HepG2 (cell line): ENCODE data around the gene RNH1. TPM values are rescaled to one million over a fixed set of nuclear protein-coding genes. Genes with fewer than 3 reads are reported as not detected.

ENCODE experiments used
- ATM ChIP-seq: fragments of 450-650 bp; IDR thresholded peaks from 2 replicates; pipeline ENCODE4 v1.7.1; 2017; ENCODE audit warnings: mild to moderate bottlenecking, borderline replicate concordance
- CREM ChIP-seq, 2 experiments: sonication (generic) in 1 of 2; formaldehyde crosslinking in 1 of 2; IDR thresholded peaks; 2 replicates each; pipeline versions ENCODE4 v1.4.0 to v1.6.1; 2016 to 2020; ENCODE audit warnings: antibody characterized with exemption in 1 of 2, mild to moderate bottlenecking in 1 of 2, missing genetic modification reagents in 1 of 2
- CSRNP1 ChIP-seq: sonication (generic); formaldehyde crosslinking; IDR thresholded peaks from 2 replicates; pipeline ENCODE4 v1.8.1; 2023; ENCODE audit warnings: mild to moderate bottlenecking, missing genetic modification reagents
- ELF1 ChIP-seq: sonication (generic); formaldehyde crosslinking; IDR thresholded peaks from 2 replicates; pipeline ENCODE4 v1.4.0; 2020; ENCODE audit warnings: missing genetic modification reagents
- FOXJ3 ChIP-seq: sonication (generic); formaldehyde crosslinking; IDR thresholded peaks from 2 replicates; pipeline ENCODE4 v1.4.0; 2020; ENCODE audit warnings: missing genetic modification reagents, mild to moderate bottlenecking, borderline replicate concordance
- HNF4A ChIP-seq: sonication (generic); formaldehyde crosslinking; IDR thresholded peaks from 2 replicates; pipeline ENCODE4 v1.4.0; 2020; ENCODE audit warnings: missing genetic modification reagents
- JARID2 ChIP-seq: sonication (generic); formaldehyde crosslinking; IDR thresholded peaks from 2 replicates; pipeline ENCODE4 v1.8.1; 2023; ENCODE audit warnings: missing genetic modification reagents, inconsistent platforms; ENCODE audit not compliant: insufficient replicate concordance
- MED8 ChIP-seq: sonication (generic); formaldehyde crosslinking; IDR thresholded peaks from 2 replicates; pipeline ENCODE4 v1.8.1; 2023; ENCODE audit warnings: mild to moderate bottlenecking, missing genetic modification reagents; ENCODE audit not compliant: insufficient replicate concordance
- NCOA1 ChIP-seq: sonication (generic); formaldehyde crosslinking; IDR thresholded peaks from 2 replicates; pipeline ENCODE4 v1.9.0; 2021; ENCODE audit warnings: missing genetic modification reagents
- NR2F6 ChIP-seq, 2 experiments: IDR thresholded peaks; 2 replicates each; pipeline ENCODE4 v1.6.1; 2016; ENCODE audit warnings: antibody characterized with exemption in 1 of 2, mild to moderate bottlenecking in 1 of 2
- PHF8 ChIP-seq: sonication (generic); formaldehyde crosslinking; IDR thresholded peaks from 2 replicates; pipeline ENCODE4 v1.5.0; 2020; ENCODE audit warnings: missing genetic modification reagents
- RXRA ChIP-seq: sonication (generic); formaldehyde crosslinking; IDR thresholded peaks from 2 replicates; pipeline ENCODE4 v1.5.1; 2020; ENCODE audit warnings: missing genetic modification reagents
- TBL1XR1 ChIP-seq: fragments of 150-350 bp; IDR thresholded peaks from 2 replicates; pipeline ENCODE4 v1.6.1; 2014; ENCODE audit warnings: borderline replicate concordance, low read length; ENCODE audit not compliant: partially characterized antibody
- XRCC5 ChIP-seq: fragments of 200-400 bp; formaldehyde crosslinking; optimal IDR thresholded peaks from 2 replicates; pipeline ENCODE3; 2017; ENCODE audit warnings: mild to moderate bottlenecking, low read length
- ZNF256 ChIP-seq: sonication (generic); formaldehyde crosslinking; conservative IDR thresholded peaks from 2 replicates; pipeline ENCODE4 v1.4.0; 2020; ENCODE audit warnings: missing genetic modification reagents
- ZNF282 ChIP-seq: fragments of 450-650 bp; IDR thresholded peaks from 2 replicates; pipeline ENCODE4 v1.6.1; 2018; ENCODE audit not compliant: partially characterized antibody
- ZNF746 ChIP-seq: sonication (generic); formaldehyde crosslinking; IDR thresholded peaks from 2 replicates; pipeline ENCODE4 v1.8.0; 2022; ENCODE audit warnings: mild to moderate bottlenecking, missing genetic modification reagents
- ZSCAN29 ChIP-seq: sonication (generic); formaldehyde crosslinking; conservative IDR thresholded peaks from 2 replicates; pipeline ENCODE4 v1.4.0; 2020; ENCODE audit warnings: mild to moderate bottlenecking, missing genetic modification reagents
- polyA plus RNA-seq, 8 experiments: library from polyadenylated mRNA; depleted of rRNA in 3 of 8; stranded (reverse) in 7 of 8; unstranded in 1 of 8; fragments of >200 nt; fragmentation: Illumina TruSeq in 4 of 8; extraction: Trizol in 4 of 8; gene quantifications; 2 replicates each; pipeline versions ENCODE4 v1.2.1 to v1.2.3, GENCODE V29; 2011 to 2016; ENCODE audit warnings: low read depth in 4 of 8, missing spikeins in 1 of 8, mixed read lengths in 1 of 8; ENCODE audit not compliant: insufficient read depth in 1 of 8
- total RNA-seq, 5 experiments: library from RNA; depleted of rRNA; stranded (reverse); fragments of >200 nt; fragmentation: Illumina TruSeq; extraction: Trizol; gene quantifications; 2 replicates each; pipeline ENCODE4 v1.2.3, GENCODE V29; 2016; ENCODE audit warnings: low read depth in 1 of 5
- TF ChIP-seq, protein P1 (sequence below): sonication (generic); formaldehyde crosslinking; IDR thresholded peaks from 2 replicates; pipeline ENCODE4 v1.5.1; 2020; ENCODE audit warnings: mild to moderate bottlenecking, missing genetic modification reagents, borderline replicate concordance
- TF ChIP-seq, protein P2 (sequence below): sonication (generic); formaldehyde crosslinking; IDR thresholded peaks from 2 replicates; pipeline ENCODE4 v1.5.0; 2020; ENCODE audit warnings: mild to moderate bottlenecking, missing genetic modification reagents, moderate library complexity

Gene RNH1
- total and polyA plus RNA-seq, 2 of the 13 experiments (the other 11 are each of a cell fraction or from before 2014, with no cell fraction given): 36.0 to 74.1 TPM

- TF ChIP-seq NR2F6 (IDR thresholded peaks at IDR 0.05): 0 out of 2 replicates have a peak, but pooled peaks have one; percentile 14
- no peak for TF ChIP-seq NR2F6 (CRISPR knock-in tag; IDR thresholded peaks at IDR 0.05)
- TF ChIP-seq ZSCAN29 (CRISPR knock-in tag): no peak
- TF ChIP-seq ZNF256 (CRISPR knock-in tag): no peak
- TF ChIP-seq ATM: no peak
- TF ChIP-seq, protein P1, sequence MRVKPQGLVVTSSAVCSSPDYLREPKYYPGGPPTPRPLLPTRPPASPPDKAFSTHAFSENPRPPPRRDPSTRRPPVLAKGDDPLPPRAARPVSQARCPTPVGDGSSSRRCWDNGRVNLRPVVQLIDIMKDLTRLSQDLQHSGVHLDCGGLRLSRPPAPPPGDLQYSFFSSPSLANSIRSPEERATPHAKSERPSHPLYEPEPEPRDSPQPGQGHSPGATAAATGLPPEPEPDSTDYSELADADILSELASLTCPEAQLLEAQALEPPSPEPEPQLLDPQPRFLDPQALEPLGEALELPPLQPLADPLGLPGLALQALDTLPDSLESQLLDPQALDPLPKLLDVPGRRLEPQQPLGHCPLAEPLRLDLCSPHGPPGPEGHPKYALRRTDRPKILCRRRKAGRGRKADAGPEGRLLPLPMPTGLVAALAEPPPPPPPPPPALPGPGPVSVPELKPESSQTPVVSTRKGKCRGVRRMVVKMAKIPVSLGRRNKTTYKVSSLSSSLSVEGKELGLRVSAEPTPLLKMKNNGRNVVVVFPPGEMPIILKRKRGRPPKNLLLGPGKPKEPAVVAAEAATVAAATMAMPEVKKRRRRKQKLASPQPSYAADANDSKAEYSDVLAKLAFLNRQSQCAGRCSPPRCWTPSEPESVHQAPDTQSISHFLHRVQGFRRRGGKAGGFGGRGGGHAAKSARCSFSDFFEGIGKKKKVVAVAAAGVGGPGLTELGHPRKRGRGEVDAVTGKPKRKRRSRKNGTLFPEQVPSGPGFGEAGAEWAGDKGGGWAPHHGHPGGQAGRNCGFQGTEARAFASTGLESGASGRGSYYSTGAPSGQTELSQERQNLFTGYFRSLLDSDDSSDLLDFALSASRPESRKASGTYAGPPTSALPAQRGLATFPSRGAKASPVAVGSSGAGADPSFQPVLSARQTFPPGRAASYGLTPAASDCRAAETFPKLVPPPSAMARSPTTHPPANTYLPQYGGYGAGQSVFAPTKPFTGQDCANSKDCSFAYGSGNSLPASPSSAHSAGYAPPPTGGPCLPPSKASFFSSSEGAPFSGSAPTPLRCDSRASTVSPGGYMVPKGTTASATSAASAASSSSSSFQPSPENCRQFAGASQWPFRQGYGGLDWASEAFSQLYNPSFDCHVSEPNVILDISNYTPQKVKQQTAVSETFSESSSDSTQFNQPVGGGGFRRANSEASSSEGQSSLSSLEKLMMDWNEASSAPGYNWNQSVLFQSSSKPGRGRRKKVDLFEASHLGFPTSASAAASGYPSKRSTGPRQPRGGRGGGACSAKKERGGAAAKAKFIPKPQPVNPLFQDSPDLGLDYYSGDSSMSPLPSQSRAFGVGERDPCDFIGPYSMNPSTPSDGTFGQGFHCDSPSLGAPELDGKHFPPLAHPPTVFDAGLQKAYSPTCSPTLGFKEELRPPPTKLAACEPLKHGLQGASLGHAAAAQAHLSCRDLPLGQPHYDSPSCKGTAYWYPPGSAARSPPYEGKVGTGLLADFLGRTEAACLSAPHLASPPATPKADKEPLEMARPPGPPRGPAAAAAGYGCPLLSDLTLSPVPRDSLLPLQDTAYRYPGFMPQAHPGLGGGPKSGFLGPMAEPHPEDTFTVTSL: no peak
- peak; percentile 44; the same call in 1 of the 2 replicates for TF ChIP-seq ZNF746 (CRISPR knock-in tag)
- peak; percentile 40 for TF ChIP-seq PHF8
- no peak for TF ChIP-seq FOXJ3 (CRISPR knock-in tag)
- TF ChIP-seq XRCC5: no peak
- TF ChIP-seq MED8 (CRISPR knock-in tag): peak; percentile 24
- TF ChIP-seq ZNF282: no peak
- TF ChIP-seq CREM (IDR thresholded peaks at IDR 0.05): peak; percentile 40; the same call in 1 of the 2 replicates
- TF ChIP-seq CREM (CRISPR knock-in tag; IDR thresholded peaks at IDR 0.05): no peak
- TF ChIP-seq CSRNP1: no peak
- peak; percentile 43; the same call in 1 of the 2 replicates for TF ChIP-seq RXRA (CRISPR knock-in tag)
- TF ChIP-seq TBL1XR1: no peak
- TF ChIP-seq ELF1 (CRISPR knock-in tag): peak; percentile 76
- no peak for TF ChIP-seq JARID2 (CRISPR knock-in tag)
- TF ChIP-seq NCOA1 (CRISPR knock-in tag): no peak
- TF ChIP-seq HNF4A (CRISPR knock-in tag): peak; percentile 94
- TF ChIP-seq, protein P2, sequence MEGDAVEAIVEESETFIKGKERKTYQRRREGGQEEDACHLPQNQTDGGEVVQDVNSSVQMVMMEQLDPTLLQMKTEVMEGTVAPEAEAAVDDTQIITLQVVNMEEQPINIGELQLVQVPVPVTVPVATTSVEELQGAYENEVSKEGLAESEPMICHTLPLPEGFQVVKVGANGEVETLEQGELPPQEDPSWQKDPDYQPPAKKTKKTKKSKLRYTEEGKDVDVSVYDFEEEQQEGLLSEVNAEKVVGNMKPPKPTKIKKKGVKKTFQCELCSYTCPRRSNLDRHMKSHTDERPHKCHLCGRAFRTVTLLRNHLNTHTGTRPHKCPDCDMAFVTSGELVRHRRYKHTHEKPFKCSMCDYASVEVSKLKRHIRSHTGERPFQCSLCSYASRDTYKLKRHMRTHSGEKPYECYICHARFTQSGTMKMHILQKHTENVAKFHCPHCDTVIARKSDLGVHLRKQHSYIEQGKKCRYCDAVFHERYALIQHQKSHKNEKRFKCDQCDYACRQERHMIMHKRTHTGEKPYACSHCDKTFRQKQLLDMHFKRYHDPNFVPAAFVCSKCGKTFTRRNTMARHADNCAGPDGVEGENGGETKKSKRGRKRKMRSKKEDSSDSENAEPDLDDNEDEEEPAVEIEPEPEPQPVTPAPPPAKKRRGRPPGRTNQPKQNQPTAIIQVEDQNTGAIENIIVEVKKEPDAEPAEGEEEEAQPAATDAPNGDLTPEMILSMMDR (CRISPR knock-in tag): no peak
Measured at GRCh38 chr11:445765-446588, 61.1 kb downstream of the RNH1 start (continued).
